PC-9 (cell line): ENCODE data around the gene PGRMC1. TPM values are rescaled to one million over a fixed set of nuclear protein-coding genes. Genes with fewer than 3 reads are reported as not detected.

Experiments
- BruUV-seq: library from RNA; stranded (reverse); fragments of 400-500 nt; replicated peaks from 2 replicates; lab custom pipeline; 2021; lab: Mats Ljungman, UMichigan
- CTCF ChIA-PET: fragments of 300-600 bp; sonication (Branson Sonifier 250); formaldehyde crosslinking; loops from one replicate; lab custom pipeline; 2022; ENCODE audit warnings: antibody characterized with exemption; lab: Charles Lee
- POLR2A ChIA-PET: fragments of 300-600 bp; sonication (Branson Sonifier 250); formaldehyde crosslinking; loops from one replicate; lab custom pipeline; 2022; ENCODE audit warnings: antibody characterized with exemption; ENCODE audit not compliant: unreplicated experiment; lab: Charles Lee
- DNase-seq, 2 experiments: peaks; one replicate each; pipeline versions ENCODE4 v3.0.0 to v3.0.0-alpha.2; 2015 to 2022; ENCODE audit warnings: mixed read lengths in 1 of 2
- H2AFZ ChIP-seq: fragments of 200-600 bp; sonication (generic); 2 replicates; pipeline ENCODE4 v1.8.1; 2017; ENCODE audit warnings: antibody characterized with exemption
- H3F3A ChIP-seq: fragments of 200-600 bp; sonication (generic); 2 replicates; pipeline ENCODE4 v1.8.1; 2017; ENCODE audit warnings: antibody characterized with exemption, mild to moderate bottlenecking, low read depth; ENCODE audit not compliant: insufficient read depth
- H3K27ac ChIP-seq: fragments of 200-600 bp; sonication (generic); 2 replicates; pipeline ENCODE4 v1.6.1; 2016; ENCODE audit warnings: mixed run types
- H3K27me3 ChIP-seq: fragments of 200-600 bp; sonication (generic); 2 replicates; pipeline ENCODE4 v1.6.1; 2016; ENCODE audit warnings: low read depth, mixed run types; ENCODE audit not compliant: insufficient read depth
- H3K36me3 ChIP-seq: fragments of 200-600 bp; sonication (generic); 2 replicates; pipeline ENCODE4 v1.6.1; 2016; ENCODE audit warnings: low read depth, mixed run types
- H3K4me1 ChIP-seq: fragments of 200-600 bp; sonication (generic); replicated peaks from 2 replicates; pipeline ENCODE4 v1.6.1; 2016; ENCODE audit warnings: mixed run types; ENCODE audit not compliant: insufficient read depth
- H3K4me2 ChIP-seq: fragments of 200-600 bp; sonication (generic); 2 replicates; pipeline ENCODE4 v1.6.1; 2017; ENCODE audit warnings: mixed run types
- H3K4me3 ChIP-seq: fragments of 200-600 bp; sonication (generic); 2 replicates; pipeline ENCODE4 v1.6.1; 2016; ENCODE audit warnings: mixed run types
- H3K79me2 ChIP-seq: fragments of 200-600 bp; sonication (generic); 2 replicates; pipeline ENCODE4 v1.6.1; 2017; ENCODE audit warnings: low read depth, mixed run types
- H3K9me2 ChIP-seq: fragments of 200-600 bp; sonication (generic); 2 replicates; pipeline ENCODE4 v1.8.1; 2017; ENCODE audit warnings: mild to moderate bottlenecking; ENCODE audit not compliant: insufficient read depth
- H3K9me3 ChIP-seq: fragments of 200-600 bp; sonication (generic); 2 replicates; pipeline ENCODE4 v1.8.1; 2016; ENCODE audit warnings: low read depth; ENCODE audit not compliant: insufficient read depth
- H4K20me1 ChIP-seq: fragments of 200-600 bp; sonication (generic); 2 replicates; pipeline ENCODE4 v1.8.1; 2017; ENCODE audit not compliant: insufficient read depth
- EZH2 ChIP-seq: fragments of 200-600 bp; sonication (generic); IDR thresholded peaks from 2 replicates; pipeline ENCODE4 v1.8.0; 2017; ENCODE audit warnings: antibody characterized with exemption, low read depth
- intact Hi-C: fragments of 100-400 bp; cut with micrococcal nuclease; formaldehyde crosslinking; loops from one replicate; pipeline ENCODE4 v1.10.0; 2022; ENCODE audit not compliant: unreplicated experiment
- total RNA-seq: library from RNA; stranded (reverse); gene quantifications from 2 replicates; pipeline ENCODE4 v1.2.3, GENCODE V29; 2021
- TF ChIP-seq, protein P1 (sequence below): fragments of 200-600 bp; sonication (generic); conservative IDR thresholded peaks from 2 replicates; pipeline ENCODE4 v1.6.1; 2017; ENCODE audit warnings: mixed run types, antibody characterized with exemption, mild to moderate bottlenecking, moderate library complexity

PGRMC1 gene
- total RNA-seq, 1 experiment from 2014 or later = 204 TPM

DNA sequence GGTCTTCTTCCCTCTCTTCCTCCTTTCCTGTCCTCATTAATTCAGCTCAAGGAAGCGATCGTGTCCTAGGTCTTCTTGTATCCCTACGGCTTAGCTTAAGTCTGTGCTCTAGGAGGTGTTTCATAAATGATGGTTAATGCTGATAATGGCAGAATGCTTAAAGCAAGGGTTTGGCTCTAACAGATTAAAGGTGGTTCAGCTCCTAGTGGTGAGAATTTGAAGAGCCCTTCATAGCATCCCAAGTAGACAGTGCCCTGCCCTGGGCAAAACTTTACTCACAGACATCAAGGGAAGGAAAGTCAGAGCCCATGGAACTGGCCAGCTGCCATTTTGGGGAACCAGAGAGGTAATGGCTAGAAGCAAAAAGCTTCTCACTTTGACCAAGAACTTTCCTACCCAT is 47.0 kb upstream of the PGRMC1 start:
- Histone ChIP-seq H3K4me3 (no peak overlapping the region), H4K20me1 (no peaks in the 10 kb centered on the region), H3F3A (no peaks in the 10 kb centered on the region), H3K36me3 (no peaks in the 10 kb centered on the region), H3K4me2 (no peak overlapping the region), H2AFZ (no peak overlapping the region), H3K4me1 (no peaks in the 10 kb centered on the region), H3K9me2 (no peaks in the 10 kb centered on the region), H3K9me3 (no peaks in the 10 kb centered on the region), H3K27ac (no peak overlapping the region), H3K27me3 (no peaks in the 10 kb centered on the region), H3K79me2 (no peaks in the 10 kb centered on the region)
- DNase-seq = no peak
- ChIA-PET CTCF (no interaction called here), POLR2A (no interaction called here)
- BruUV-seq = no TSS peak
- intact Hi-C loops = no loop called here
- TF ChIP-seq, protein P1, sequence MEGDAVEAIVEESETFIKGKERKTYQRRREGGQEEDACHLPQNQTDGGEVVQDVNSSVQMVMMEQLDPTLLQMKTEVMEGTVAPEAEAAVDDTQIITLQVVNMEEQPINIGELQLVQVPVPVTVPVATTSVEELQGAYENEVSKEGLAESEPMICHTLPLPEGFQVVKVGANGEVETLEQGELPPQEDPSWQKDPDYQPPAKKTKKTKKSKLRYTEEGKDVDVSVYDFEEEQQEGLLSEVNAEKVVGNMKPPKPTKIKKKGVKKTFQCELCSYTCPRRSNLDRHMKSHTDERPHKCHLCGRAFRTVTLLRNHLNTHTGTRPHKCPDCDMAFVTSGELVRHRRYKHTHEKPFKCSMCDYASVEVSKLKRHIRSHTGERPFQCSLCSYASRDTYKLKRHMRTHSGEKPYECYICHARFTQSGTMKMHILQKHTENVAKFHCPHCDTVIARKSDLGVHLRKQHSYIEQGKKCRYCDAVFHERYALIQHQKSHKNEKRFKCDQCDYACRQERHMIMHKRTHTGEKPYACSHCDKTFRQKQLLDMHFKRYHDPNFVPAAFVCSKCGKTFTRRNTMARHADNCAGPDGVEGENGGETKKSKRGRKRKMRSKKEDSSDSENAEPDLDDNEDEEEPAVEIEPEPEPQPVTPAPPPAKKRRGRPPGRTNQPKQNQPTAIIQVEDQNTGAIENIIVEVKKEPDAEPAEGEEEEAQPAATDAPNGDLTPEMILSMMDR = no peak
- no peak for TF ChIP-seq EZH2

DNA sequence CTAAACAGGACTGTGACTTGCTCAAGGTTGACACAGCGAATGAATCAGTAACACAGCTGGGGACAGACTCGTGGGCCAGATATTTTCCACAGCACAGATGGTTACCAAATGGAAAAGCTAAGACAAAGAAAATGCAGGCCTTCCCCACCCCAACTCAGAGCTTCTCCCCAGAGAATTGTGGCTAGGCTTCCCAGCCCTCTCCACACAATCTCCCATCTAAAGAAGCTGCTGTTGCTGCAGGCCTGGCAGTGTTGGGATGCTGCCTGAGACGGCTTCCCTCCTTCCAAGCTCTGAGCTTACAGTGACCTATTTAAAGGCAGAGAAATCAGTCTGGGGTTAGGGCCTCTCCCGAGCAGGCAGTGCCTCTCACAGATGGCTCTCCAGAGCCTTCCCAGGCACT is 46.5 kb upstream of the PGRMC1 start:
- Histone ChIP-seq H3K9me3 (no peaks in the 10 kb centered on the region), H4K20me1 (no peaks in the 10 kb centered on the region), H3K79me2 (no peaks in the 10 kb centered on the region), H3K27ac (no peak overlapping the region), H3K4me3 (no peak overlapping the region), H3F3A (no peaks in the 10 kb centered on the region), H3K4me1 (no peaks in the 10 kb centered on the region), H2AFZ (no peak overlapping the region), H3K36me3 (no peaks in the 10 kb centered on the region), H3K4me2 (no peak overlapping the region), H3K9me2 (no peaks in the 10 kb centered on the region), H3K27me3 (no peaks in the 10 kb centered on the region)
- intact Hi-C loops = no loop called here
- BruUV-seq = no TSS peak
- TF ChIP-seq, protein P1 = no peak
- TF ChIP-seq EZH2 = no peak
- DNase-seq = no peak
- ChIA-PET CTCF (interaction anchor here (0.6 kb wide), 1 partner anchor 119 kb away, joined by 4 read pairs; no protein-coding TSS in a partner anchor), POLR2A (no interaction called here)

DNA sequence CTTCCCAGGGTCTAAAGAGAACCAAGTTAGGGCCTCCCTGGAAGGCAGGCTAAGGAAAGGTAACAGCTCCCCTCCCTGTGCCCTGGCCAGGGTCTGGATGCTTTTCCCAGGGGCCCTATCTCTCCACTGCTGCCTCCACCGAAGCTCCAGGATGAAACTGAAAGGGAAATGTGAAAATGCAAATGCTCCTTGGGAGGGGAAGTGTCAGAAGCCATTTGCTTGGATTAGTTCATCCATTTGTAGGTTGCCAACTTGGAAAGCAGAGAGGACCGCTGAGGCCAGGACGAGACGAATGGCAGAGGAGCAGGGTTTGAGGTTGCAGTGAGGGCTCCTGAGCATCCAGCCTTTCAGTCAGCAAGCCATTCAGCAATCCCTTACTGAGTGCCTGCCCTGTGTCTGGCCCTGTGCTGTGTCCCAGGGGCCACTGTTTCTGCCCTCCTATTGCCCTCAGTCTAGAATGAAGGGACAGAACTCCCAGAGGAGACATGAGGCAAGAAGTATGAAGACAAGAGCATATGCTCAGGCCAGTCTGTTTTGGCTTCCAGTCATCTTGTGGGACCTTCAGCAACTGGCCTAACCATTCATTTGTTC is 45.9 kb upstream of the PGRMC1 start:
- Histone ChIP-seq H3K27me3 (no peaks in the 10 kb centered on the region), H3K79me2 (no peaks in the 10 kb centered on the region), H3K9me2 (no peaks in the 10 kb centered on the region), H3K4me3 (no peak overlapping the region), H4K20me1 (no peaks in the 10 kb centered on the region), H3K4me1 (no peaks in the 10 kb centered on the region), H3F3A (no peaks in the 10 kb centered on the region), H3K4me2 (no peak overlapping the region), H3K9me3 (no peaks in the 10 kb centered on the region), H3K36me3 (no peaks in the 10 kb centered on the region), H2AFZ (no peak overlapping the region), H3K27ac (no peak overlapping the region)
- ChIA-PET POLR2A (no interaction called here), CTCF (interaction anchor here (0.6 kb wide), 1 partner anchor 118 kb away, joined by 4 read pairs; no protein-coding TSS in a partner anchor)
- intact Hi-C loops = no loop called here
- BruUV-seq = no TSS peak
- TF ChIP-seq, protein P1 = no peak
- no peak for TF ChIP-seq EZH2
- DNase-seq = no peak
